HepG2 (cell line): Measurements from ENCODE around the gene TOMM40L. TPM values are rescaled to one million over a fixed set of nuclear protein-coding genes. Genes with fewer than 3 reads are reported as not detected.
A peak's percentile ranks its signal among the peaks of the same experiment; 100 is the strongest.

Experiments used
- ARID3A ChIP-seq: IDR thresholded peaks from 2 replicates; pipeline ENCODE4 v1.6.1; 2012; ENCODE audit warnings: low read depth, low read length, improper control_type of control experiment
- CBX5 ChIP-seq: sonication (generic); formaldehyde crosslinking; IDR thresholded peaks from 2 replicates; pipeline ENCODE4 v1.4.0; 2020; ENCODE audit warnings: missing genetic modification reagents, borderline replicate concordance
- CREB1 ChIP-seq, 2 experiments: fragments of 450-650 bp in 1 of 2; IDR thresholded peaks; 2 replicates each; pipeline ENCODE4 v1.6.1; 2016 to 2017; ENCODE audit warnings: control low read depth in 1 of 2, mild to moderate bottlenecking in 1 of 2, missing compliant biosample characterization in 1 of 2, missing genetic modification characterization in 1 of 2
- CREM ChIP-seq, 2 experiments: sonication (generic) in 1 of 2; formaldehyde crosslinking in 1 of 2; IDR thresholded peaks; 2 replicates each; pipeline versions ENCODE4 v1.4.0 to v1.6.1; 2016 to 2020; ENCODE audit warnings: antibody characterized with exemption in 1 of 2, mild to moderate bottlenecking in 1 of 2, missing genetic modification reagents in 1 of 2
- LCORL ChIP-seq, 2 experiments: fragments of 450-650 bp in 1 of 2; sonication (generic) in 1 of 2; formaldehyde crosslinking in 1 of 2; IDR thresholded peaks; 2 replicates each; pipeline versions ENCODE4 v1.5.0 to v1.6.1; 2017 to 2020; ENCODE audit warnings: antibody characterized with exemption in 1 of 2, missing genetic modification reagents in 1 of 2
- MAX ChIP-seq: IDR thresholded peaks from 2 replicates; pipeline ENCODE4 v1.6.1; 2012; ENCODE audit warnings: inconsistent platforms
- NR2F1 ChIP-seq, 2 experiments: fragments of 450-650 bp in 1 of 2; formaldehyde crosslinking in 1 of 2; IDR thresholded peaks; 2 replicates each; pipeline versions ENCODE4 v1.5.0 to v1.6.1; 2016 to 2020; ENCODE audit warnings: mild to moderate bottlenecking in 1 of 2, missing compliant biosample characterization in 1 of 2, missing genetic modification reagents in 1 of 2, moderate library complexity in 1 of 2
- RCOR2 ChIP-seq: IDR thresholded peaks from 2 replicates; pipeline ENCODE4 v1.6.1; 2016; ENCODE audit warnings: missing biosample characterization, missing genetic modification reagents
- SIN3A ChIP-seq: IDR thresholded peaks from 2 replicates; pipeline ENCODE4 v1.6.1; 2011; ENCODE audit warnings: low read depth, mild to moderate bottlenecking, control low read depth, low read length, borderline replicate concordance
- SMAD3 ChIP-seq: sonication (generic); formaldehyde crosslinking; IDR thresholded peaks from 2 replicates; pipeline ENCODE4 v1.4.0; 2020; ENCODE audit warnings: missing genetic modification reagents
- SMARCC2 ChIP-seq: fragments of 450-650 bp; IDR thresholded peaks from 2 replicates; pipeline ENCODE4 v1.6.1; 2017; ENCODE audit warnings: antibody characterized with exemption, mild to moderate bottlenecking
- SNAPC2 ChIP-seq: sonication (generic); formaldehyde crosslinking; IDR thresholded peaks from 2 replicates; pipeline ENCODE4 v1.8.1; 2022; ENCODE audit warnings: mild to moderate bottlenecking, missing genetic modification reagents
- TFAP4 ChIP-seq: sonication (generic); IDR thresholded peaks from 2 replicates; pipeline ENCODE4 v1.6.1; 2016; ENCODE audit warnings: low read depth, borderline replicate concordance
- ZNF337 ChIP-seq: sonication (generic); formaldehyde crosslinking; IDR thresholded peaks from 2 replicates; pipeline ENCODE4 v1.5.1; 2020; ENCODE audit warnings: missing genetic modification reagents, low read depth, mild to moderate bottlenecking, borderline replicate concordance
- ZNF431 ChIP-seq: sonication (generic); formaldehyde crosslinking; IDR thresholded peaks from 2 replicates; pipeline ENCODE4 v1.9.0; 2022; ENCODE audit warnings: missing genetic modification reagents, low read depth, mild to moderate bottlenecking, borderline replicate concordance
- ZNF549 ChIP-seq: sonication (generic); formaldehyde crosslinking; IDR thresholded peaks from 2 replicates; pipeline ENCODE4 v1.5.0; 2020; ENCODE audit warnings: missing genetic modification reagents
- polyA plus RNA-seq, 8 experiments: library from polyadenylated mRNA; depleted of rRNA in 3 of 8; stranded (reverse) in 7 of 8; unstranded in 1 of 8; fragments of >200 nt; fragmentation: Illumina TruSeq in 4 of 8; extraction: Trizol in 4 of 8; gene quantifications; 2 replicates each; pipeline versions ENCODE4 v1.2.1 to v1.2.3, GENCODE V29; 2011 to 2016; ENCODE audit warnings: low read depth in 4 of 8, missing spikeins in 1 of 8, mixed read lengths in 1 of 8; ENCODE audit not compliant: insufficient read depth in 1 of 8
- total RNA-seq, 5 experiments: library from RNA; depleted of rRNA; stranded (reverse); fragments of >200 nt; fragmentation: Illumina TruSeq; extraction: Trizol; gene quantifications; 2 replicates each; pipeline ENCODE4 v1.2.3, GENCODE V29; 2016; ENCODE audit warnings: low read depth in 1 of 5
- TF ChIP-seq, protein P1 (sequence below): sonication (generic); formaldehyde crosslinking; IDR thresholded peaks from 2 replicates; pipeline ENCODE4 v1.4.0; 2020; ENCODE audit warnings: mild to moderate bottlenecking, missing genetic modification reagents, borderline replicate concordance
- TF ChIP-seq, protein P2 (sequence below): sonication (generic); formaldehyde crosslinking; conservative IDR thresholded peaks from 2 replicates; pipeline ENCODE4 v1.8.1; 2023; ENCODE audit warnings: missing genetic modification reagents
- TF ChIP-seq, protein P3 (sequence below): sonication (generic); formaldehyde crosslinking; IDR thresholded peaks from 2 replicates; pipeline ENCODE4 v1.4.0; 2020; ENCODE audit warnings: missing genetic modification reagents

TOMM40L gene
- total and polyA plus RNA-seq, 2 of the 13 experiments (the other 11 are each of a cell fraction or from before 2014, with no cell fraction given): 14.1 to 26.2 TPM

- TF ChIP-seq, protein P1, sequence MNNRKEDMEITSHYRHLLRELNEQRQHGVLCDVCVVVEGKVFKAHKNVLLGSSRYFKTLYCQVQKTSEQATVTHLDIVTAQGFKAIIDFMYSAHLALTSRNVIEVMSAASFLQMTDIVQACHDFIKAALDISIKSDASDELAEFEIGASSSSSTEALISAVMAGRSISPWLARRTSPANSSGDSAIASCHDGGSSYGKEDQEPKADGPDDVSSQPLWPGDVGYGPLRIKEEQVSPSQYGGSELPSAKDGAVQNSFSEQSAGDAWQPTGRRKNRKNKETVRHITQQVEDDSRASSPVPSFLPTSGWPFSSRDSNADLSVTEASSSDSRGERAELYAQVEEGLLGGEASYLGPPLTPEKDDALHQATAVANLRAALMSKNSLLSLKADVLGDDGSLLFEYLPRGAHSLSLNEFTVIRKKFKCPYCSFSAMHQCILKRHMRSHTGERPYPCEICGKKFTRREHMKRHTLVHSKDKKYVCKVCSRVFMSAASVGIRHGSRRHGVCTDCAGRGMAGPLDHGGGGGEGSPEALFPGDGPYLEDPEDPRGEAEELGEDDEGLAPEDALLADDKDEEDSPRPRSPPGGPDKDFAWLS (CRISPR knock-in tag): no peak
- TF ChIP-seq LCORL (IDR thresholded peaks at IDR 0.05) (peak; percentile 60; the same call in 1 of the 2 replicates), LCORL (CRISPR knock-in tag; IDR thresholded peaks at IDR 0.05) (peak; percentile 55; the same call in 1 of the 2 replicates), SNAPC2 (CRISPR knock-in tag) (no peak), TFAP4 (peak; percentile 81), ZNF549 (CRISPR knock-in tag) (no peak), SIN3A (peak; percentile 76; the same call in 1 of the 2 replicates), CBX5 (peak; percentile 37; the same call in 1 of the 2 replicates), CREB1 (IDR thresholded peaks at IDR 0.05) (no peak), CREB1 (CRISPR knock-in tag; IDR thresholded peaks at IDR 0.05) (peak; percentile 63; the same call in 1 of the 2 replicates), RCOR2 (CRISPR knock-in tag) (peak; percentile 57; the same call in 1 of the 2 replicates), ARID3A (peak; percentile 99), CREM (IDR thresholded peaks at IDR 0.05) (peak; percentile 92), CREM (CRISPR knock-in tag; IDR thresholded peaks at IDR 0.05) (no peak), ZNF337 (CRISPR knock-in tag) (no peak), ZNF431 (CRISPR knock-in tag) (no peak), SMAD3 (peak; percentile 33; the same call in 1 of the 2 replicates), SMARCC2 (no peak), NR2F1 (CRISPR knock-in tag; IDR thresholded peaks at IDR 0.05) (peak in 1 of 2 experiments; percentile 84; a peak in 2 of 4 replicates), MAX (no peak)
- TF ChIP-seq, protein P2, sequence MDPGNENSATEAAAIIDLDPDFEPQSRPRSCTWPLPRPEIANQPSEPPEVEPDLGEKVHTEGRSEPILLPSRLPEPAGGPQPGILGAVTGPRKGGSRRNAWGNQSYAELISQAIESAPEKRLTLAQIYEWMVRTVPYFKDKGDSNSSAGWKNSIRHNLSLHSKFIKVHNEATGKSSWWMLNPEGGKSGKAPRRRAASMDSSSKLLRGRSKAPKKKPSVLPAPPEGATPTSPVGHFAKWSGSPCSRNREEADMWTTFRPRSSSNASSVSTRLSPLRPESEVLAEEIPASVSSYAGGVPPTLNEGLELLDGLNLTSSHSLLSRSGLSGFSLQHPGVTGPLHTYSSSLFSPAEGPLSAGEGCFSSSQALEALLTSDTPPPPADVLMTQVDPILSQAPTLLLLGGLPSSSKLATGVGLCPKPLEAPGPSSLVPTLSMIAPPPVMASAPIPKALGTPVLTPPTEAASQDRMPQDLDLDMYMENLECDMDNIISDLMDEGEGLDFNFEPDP (CRISPR knock-in tag): no peak
- TF ChIP-seq, protein P3, sequence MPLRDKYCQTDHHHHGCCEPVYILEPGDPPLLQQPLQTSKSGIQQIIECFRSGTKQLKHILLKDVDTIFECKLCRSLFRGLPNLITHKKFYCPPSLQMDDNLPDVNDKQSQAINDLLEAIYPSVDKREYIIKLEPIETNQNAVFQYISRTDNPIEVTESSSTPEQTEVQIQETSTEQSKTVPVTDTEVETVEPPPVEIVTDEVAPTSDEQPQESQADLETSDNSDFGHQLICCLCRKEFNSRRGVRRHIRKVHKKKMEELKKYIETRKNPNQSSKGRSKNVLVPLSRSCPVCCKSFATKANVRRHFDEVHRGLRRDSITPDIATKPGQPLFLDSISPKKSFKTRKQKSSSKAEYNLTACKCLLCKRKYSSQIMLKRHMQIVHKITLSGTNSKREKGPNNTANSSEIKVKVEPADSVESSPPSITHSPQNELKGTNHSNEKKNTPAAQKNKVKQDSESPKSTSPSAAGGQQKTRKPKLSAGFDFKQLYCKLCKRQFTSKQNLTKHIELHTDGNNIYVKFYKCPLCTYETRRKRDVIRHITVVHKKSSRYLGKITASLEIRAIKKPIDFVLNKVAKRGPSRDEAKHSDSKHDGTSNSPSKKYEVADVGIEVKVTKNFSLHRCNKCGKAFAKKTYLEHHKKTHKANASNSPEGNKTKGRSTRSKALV (CRISPR knock-in tag): 0 out of 2 replicates have a peak, but pooled peaks have one; percentile 28
Observed at GRCh38 chr1:161223805-161224694, 1.8 kb upstream of the TOMM40L start (continued).
